NCI-H1436 (cell line): ENCODE results near the gene DIAPH2.
"Not testable (repeated sequence)": the region's sequence is repeated elsewhere in the genome, so short reads cannot be mapped to it uniquely, and the experiment has no call there.

ENCODE experiments used
- DNase-seq: peaks from one replicate; lab custom pipeline; 2025; lab: John Stamatoyannopoulos, UW

Gene DIAPH2

GRCh38 chrX:96684339-96685209, at the start of gene DIAPH2:
TSS of gene DIAPH2 (plus strand) at chrX:96684842.
- no peak for DNase-seq

GRCh38 chrX:96650023-96650422, 34.6 kb upstream of the DIAPH2 start:
- DNase-seq, result no peak

- DNase-seq, result no peak
Measured at GRCh38 chrX:96655947-96656623, 28.6 kb upstream of the DIAPH2 start.

- no peak for DNase-seq
Measured at GRCh38 chrX:96682516-96682915, 2.1 kb upstream of the DIAPH2 start.

GRCh38 chrX:96683997-96684338, 674 bp upstream of the DIAPH2 start:
- no peak for DNase-seq

GRCh38 chrX:96685210-96686099, 813 bp downstream of the DIAPH2 start:
- DNase-seq, result no peak

- DNase-seq, result no peak
Measured at GRCh38 chrX:96687776-96688175, 3.1 kb downstream of the DIAPH2 start.

- no peak for DNase-seq
Measured at GRCh38 chrX:96688789-96689188, 4.1 kb downstream of the DIAPH2 start.

GRCh38 chrX:96689991-96690390, 5.3 kb downstream of the DIAPH2 start:
- no peak for DNase-seq

GRCh38 chrX:96692454-96692853, 7.8 kb downstream of the DIAPH2 start:
- DNase-seq, result no peak

- no peak for DNase-seq
Measured at GRCh38 chrX:96692890-96693289, 8.2 kb downstream of the DIAPH2 start.

GRCh38 chrX:96693407-96693806, 8.8 kb downstream of the DIAPH2 start:
- DNase-seq, result no peak

- no peak for DNase-seq
Measured at GRCh38 chrX:96696462-96696861, 11.8 kb downstream of the DIAPH2 start.

GRCh38 chrX:96700625-96701024, 16.0 kb downstream of the DIAPH2 start:
- DNase-seq, result no peak

GRCh38 chrX:96703379-96703778, 18.7 kb downstream of the DIAPH2 start:
- no peak for DNase-seq

- no peak for DNase-seq
Measured at GRCh38 chrX:96703816-96704215, 19.2 kb downstream of the DIAPH2 start.

GRCh38 chrX:96704629-96705028, 20.0 kb downstream of the DIAPH2 start:
- DNase-seq, result no peak

GRCh38 chrX:96705905-96706304, 21.3 kb downstream of the DIAPH2 start:
- no peak for DNase-seq

GRCh38 chrX:96707804-96708203, 23.2 kb downstream of the DIAPH2 start:
- DNase-seq, result no peak

- DNase-seq, result no peak
Measured at GRCh38 chrX:96710031-96710430, 25.4 kb downstream of the DIAPH2 start.

GRCh38 chrX:96713303-96713702, 28.7 kb downstream of the DIAPH2 start:
- DNase-seq, result no peak

GRCh38 chrX:96714393-96714792, 29.8 kb downstream of the DIAPH2 start:
- DNase-seq, result not testable (repeated sequence)

- DNase-seq, result no peak
Measured at GRCh38 chrX:96715481-96715880, 30.8 kb downstream of the DIAPH2 start.
